Testis (tissue), 2 donors: ENCODE measurements around the gene MTM1.

Experiments
- CTCF ChIP-seq, 3 experiments: fragments of 450-650 bp in 2 of 3; fragments of 200-600 bp in 1 of 3; sonication (generic) in 1 of 3; IDR thresholded peaks; one replicate each; pipeline ENCODE4 v1.5.1; 2016 to 2019; ENCODE audit warnings: antibody characterized with exemption in 3 of 3, mild to moderate bottlenecking in 2 of 3, moderate library complexity in 1 of 3
- POLR2A ChIP-seq: fragments of 450-650 bp; IDR thresholded peaks from one replicate; pipeline ENCODE4 v1.6.1; 2017; ENCODE audit warnings: antibody characterized with exemption, mild to moderate bottlenecking, moderate library complexity

- TF ChIP-seq CTCF (IDR thresholded peaks at IDR 0.05): no peak
- no peak for TF ChIP-seq POLR2A
These were observed 1.7 kb upstream of the MTM1 start for GRCh38 chrX:150566734-150567182.
